HEK293 (cell line): ENCODE measurements around the gene RPRD1B.

Experiments
- CTCF ChIP-seq: fragments of 450-650 bp; formaldehyde crosslinking; IDR thresholded peaks from 2 replicates; pipeline ENCODE4 v1.5.1; 2016; ENCODE audit warnings: missing biosample characterization, missing genetic modification characterization
- ZNF239 ChIP-seq: fragments of 450-650 bp; formaldehyde crosslinking; IDR thresholded peaks from 2 replicates; pipeline ENCODE4 v1.5.1; 2016; ENCODE audit warnings: missing biosample characterization, missing genetic modification characterization
- ZNF548 ChIP-seq: fragments of 450-650 bp; formaldehyde crosslinking; IDR thresholded peaks from 2 replicates; pipeline ENCODE4 v1.5.1; 2016; ENCODE audit warnings: missing biosample characterization, missing genetic modification characterization
- ZNF701 ChIP-seq: fragments of 450-650 bp; formaldehyde crosslinking; IDR thresholded peaks from 2 replicates; pipeline ENCODE4 v1.5.1; 2016; ENCODE audit warnings: missing biosample characterization, missing genetic modification characterization
- ZSCAN5A ChIP-seq: fragments of 450-650 bp; formaldehyde crosslinking; IDR thresholded peaks from 2 replicates; pipeline ENCODE4 v1.5.1; 2016; ENCODE audit warnings: missing biosample characterization, missing genetic modification characterization

- no peak for TF ChIP-seq ZNF701 (tag by site-specific recombination)
- TF ChIP-seq CTCF: no peak
- no peak for TF ChIP-seq ZNF239
- no peak for TF ChIP-seq ZSCAN5A (tag by site-specific recombination)
- TF ChIP-seq ZNF548 (tag by site-specific recombination): no peak
Measured at GRCh38 chr20:37991157-37991866, 42.2 kb upstream of the RPRD1B start.
